ENCODE results near the gene ADM2.

The ADM2 gene

DNA sequence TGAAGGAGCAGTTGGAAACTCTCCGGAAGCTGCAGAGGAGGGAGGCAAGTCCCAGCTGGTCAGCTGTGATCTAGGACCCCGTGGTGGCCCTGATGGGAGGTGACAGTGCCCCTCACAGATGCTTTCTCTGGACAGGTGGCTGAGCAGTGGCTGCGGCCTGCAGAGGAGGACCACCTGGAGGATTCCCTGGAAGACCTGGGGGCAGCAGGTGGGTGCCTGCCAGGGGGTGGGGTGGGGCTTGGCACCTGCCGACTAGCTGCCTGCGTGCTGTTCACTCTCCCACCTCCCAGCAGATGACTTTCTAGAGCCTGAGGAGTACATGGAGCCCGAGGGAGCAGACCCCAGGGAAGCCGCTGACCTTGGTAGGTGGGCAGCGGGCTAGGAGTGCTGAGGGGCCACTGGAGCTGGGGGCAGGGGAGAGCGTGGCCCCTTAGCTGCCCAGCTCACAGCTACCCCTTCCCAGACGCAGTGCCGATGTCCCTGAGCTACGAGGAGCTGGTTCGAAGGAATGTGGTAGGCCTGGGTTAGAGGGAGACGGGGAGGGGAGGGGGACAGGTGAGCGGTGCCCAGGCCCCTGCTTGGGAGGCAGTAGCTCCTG is 41.0 kb downstream of the ADM2 start:
- TF ChIP-seq CTCF (IDR thresholded peaks at IDR 0.05; ENCODE audit: low read depth, low read length): no peak
- DNase-seq (ENCODE audit: low read depth, low spot score): no peak
- in situ Hi-C loops (cut with HindIII; ENCODE audit: low sequenced_read_pairs): no loop called here
- no peak overlapping the region for H3K4me3 ChIP-seq (ENCODE audit: low read depth, low read length)

DNA sequence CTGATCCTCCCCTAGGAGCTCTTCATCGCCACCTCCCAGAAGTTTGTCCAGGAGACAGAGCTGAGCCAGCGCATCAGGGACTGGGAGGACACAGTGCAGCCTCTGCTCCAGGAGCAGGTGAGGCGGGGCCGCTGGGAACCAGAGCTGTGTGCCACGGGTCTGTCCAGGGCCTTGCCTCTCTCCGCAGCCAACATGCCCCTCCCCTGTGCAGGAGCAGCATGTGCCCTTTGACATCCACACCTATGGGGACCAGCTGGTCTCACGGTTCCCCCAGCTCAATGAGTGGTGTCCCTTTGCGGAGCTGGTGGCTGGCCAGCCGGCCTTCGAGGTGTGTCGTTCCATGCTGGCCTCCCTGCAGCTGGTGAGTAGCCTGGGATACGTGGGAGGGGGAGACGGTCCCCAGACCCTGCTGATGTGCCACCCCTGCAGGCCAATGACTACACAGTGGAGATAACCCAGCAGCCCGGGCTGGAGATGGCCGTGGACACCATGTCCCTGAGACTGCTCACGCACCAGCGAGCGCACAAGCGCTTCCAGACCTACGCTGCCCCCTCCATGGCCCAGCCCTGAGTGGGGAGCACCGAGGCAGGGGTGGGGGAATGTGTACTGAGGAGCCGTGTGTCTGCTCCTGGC is 41.6 kb downstream of the ADM2 start:
- in situ Hi-C loops (cut with HindIII; ENCODE audit: low sequenced_read_pairs): no loop called here
- no peak overlapping the region for H3K4me3 ChIP-seq (ENCODE audit: low read depth, low read length)
- TF ChIP-seq CTCF (IDR thresholded peaks at IDR 0.05; ENCODE audit: low read depth, low read length): no peak
- DNase-seq (ENCODE audit: low read depth, low spot score): no peak

GRCh38 chr22:50523458-50523805 is 42.1 kb downstream of the ADM2 start:
- no peak for TF ChIP-seq CTCF (IDR thresholded peaks at IDR 0.05; ENCODE audit: low read depth, low read length)
- in situ Hi-C loops (cut with HindIII; ENCODE audit: low sequenced_read_pairs): no loop called here
- H3K4me3 ChIP-seq (ENCODE audit: low read depth, low read length): no peak overlapping the region
- DNase-seq (ENCODE audit: low read depth, low spot score): no peak

DNA sequence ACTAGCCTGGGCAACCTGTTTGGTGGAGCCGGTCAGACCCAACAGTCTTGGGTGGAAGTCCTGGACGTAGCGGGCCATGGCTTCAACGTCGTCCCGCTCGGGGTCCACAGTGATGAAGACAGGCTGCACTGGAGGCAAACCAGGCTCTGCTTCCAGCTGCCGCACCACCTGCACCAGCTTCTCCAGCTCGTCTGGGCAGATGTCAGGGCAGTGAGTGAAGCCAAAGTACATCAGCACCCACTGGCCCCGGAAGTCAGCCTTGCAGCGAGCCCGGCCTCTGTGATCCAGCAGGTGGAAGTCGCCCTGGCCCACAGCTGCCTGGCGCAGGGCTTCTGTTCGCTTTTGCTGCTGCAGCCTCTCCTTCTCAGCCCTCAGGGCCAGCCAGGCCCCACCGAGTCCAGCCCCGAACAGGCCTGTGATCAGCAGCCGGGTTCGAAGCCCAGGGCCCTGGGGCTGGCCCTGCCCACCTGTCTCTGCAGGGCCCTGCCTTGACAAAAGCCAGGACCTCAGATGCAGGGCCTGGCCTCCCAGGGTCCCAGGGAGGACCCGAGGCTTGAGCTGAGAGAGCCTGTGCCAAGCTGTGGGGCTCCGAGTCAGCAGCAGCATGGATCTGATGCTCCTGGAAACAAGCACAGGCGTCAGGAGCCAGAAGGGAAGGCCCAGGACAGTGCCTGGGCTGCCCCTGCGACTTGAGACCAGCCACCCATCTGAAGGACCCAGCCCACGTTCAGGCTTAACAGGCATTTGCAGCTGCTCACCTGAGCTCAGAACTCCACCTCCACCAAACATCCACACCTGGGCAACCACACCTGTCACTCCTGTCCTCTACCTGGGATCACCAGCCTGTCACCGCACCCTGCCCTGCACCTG is 42.7 kb downstream of the ADM2 start:
- no peak for DNase-seq (ENCODE audit: low read depth, low spot score)
- in situ Hi-C loops (cut with HindIII; ENCODE audit: low sequenced_read_pairs): no loop called here
- TF ChIP-seq CTCF (IDR thresholded peaks at IDR 0.05; ENCODE audit: low read depth, low read length): no peak
- H3K4me3 ChIP-seq (ENCODE audit: low read depth, low read length): peak overlapping the region; percentile 72

GRCh38 chr22:50524676-50525103 is 43.3 kb downstream of the ADM2 start:
- in situ Hi-C loops (cut with HindIII; ENCODE audit: low sequenced_read_pairs): no loop called here
- peak overlapping the region; percentile 72 for H3K4me3 ChIP-seq (ENCODE audit: low read depth, low read length)
- TF ChIP-seq CTCF (IDR thresholded peaks at IDR 0.05; ENCODE audit: low read depth, low read length): no peak
- peak; percentile 12 for DNase-seq (ENCODE audit: low read depth, low spot score)

DNA sequence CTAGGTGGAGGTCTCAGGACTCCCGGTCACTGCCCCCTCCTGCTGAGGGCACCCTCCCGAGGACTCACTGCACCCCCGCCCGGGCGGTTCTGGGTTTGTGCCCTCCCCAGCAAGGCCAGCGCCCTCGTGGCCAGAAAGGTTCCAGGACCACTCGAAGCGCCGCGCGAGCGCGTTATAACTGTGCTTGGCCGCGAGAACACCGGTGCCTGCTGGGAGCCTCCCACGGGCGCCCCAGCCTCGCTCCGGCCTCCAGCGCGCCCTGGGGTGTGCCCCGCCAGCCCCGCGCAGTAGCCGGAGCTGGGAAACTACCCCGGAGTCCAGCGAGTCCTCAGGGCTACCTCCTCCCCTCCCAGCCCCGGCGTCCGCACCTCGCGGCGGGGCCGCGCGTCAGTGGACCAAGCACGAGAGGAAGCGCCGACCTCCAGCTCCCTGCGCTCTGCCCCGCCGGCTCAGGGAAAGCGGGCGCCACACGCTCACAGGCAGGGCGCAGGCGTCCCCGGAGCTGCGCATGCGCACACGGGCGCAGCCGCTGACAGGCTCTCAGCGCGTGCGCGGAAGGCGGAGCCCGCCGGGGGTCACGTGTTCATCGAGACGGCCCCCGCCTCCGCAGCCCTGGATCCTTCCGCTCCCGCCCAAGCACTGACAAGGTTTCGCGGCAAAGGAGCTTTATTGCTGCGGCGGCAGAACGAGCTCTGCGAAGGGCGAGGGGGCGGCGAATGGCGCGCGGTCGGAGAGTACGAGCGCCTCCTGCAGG is 43.9 kb downstream of the ADM2 start, which contains the start of gene SCO2:
TSS of gene SCO2 (minus strand) at position 495 of the 754 bp plus-strand sequence. CDS start 1,187 bp downstream, outside the sequence.
- peak; percentile 97 for DNase-seq (ENCODE audit: low read depth, low spot score)
- peak; percentile 59 for TF ChIP-seq CTCF (IDR thresholded peaks at IDR 0.05; ENCODE audit: low read depth, low read length)
- H3K4me3 ChIP-seq (ENCODE audit: low read depth, low read length): peak within 1 kb of the TSS; percentile 72
- in situ Hi-C loops (cut with HindIII; ENCODE audit: low sequenced_read_pairs): no loop called here
